Non-pigmented ciliary epithelial cell (primary cell): Measurements from ENCODE around the gene C9.
A peak's percentile ranks its signal among the peaks of the same experiment; 100 is the strongest.
"Not testable (repeated sequence)": the region's sequence is repeated elsewhere in the genome, so short reads cannot be mapped to it uniquely, and the experiment has no call there.

Source experiments
- DNase-seq: peaks from one replicate; pipeline ENCODE4 v3.0.0-alpha.2; 2010; ENCODE audit warnings: low read depth

The C9 gene

DNA sequence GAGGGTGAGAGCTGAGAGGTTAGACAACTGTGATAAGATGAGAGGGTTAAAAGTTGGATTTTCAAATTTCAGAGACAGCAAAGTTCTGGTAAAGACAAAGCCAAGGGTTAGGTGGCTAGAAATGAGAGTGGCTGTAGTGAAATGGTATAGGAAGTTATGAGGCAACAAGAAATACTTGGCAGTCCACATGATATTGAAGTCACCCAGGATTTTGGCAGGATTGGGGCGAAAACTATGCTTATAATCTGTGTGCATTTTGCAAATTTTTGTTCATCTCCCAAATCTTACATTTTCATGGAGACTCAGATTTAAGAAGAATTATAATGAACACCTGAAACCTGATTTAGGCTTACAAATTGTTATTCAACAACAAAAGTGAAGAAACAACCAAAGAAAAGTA, 35.6 kb downstream of the C9 start:
- no peak for DNase-seq

DNA sequence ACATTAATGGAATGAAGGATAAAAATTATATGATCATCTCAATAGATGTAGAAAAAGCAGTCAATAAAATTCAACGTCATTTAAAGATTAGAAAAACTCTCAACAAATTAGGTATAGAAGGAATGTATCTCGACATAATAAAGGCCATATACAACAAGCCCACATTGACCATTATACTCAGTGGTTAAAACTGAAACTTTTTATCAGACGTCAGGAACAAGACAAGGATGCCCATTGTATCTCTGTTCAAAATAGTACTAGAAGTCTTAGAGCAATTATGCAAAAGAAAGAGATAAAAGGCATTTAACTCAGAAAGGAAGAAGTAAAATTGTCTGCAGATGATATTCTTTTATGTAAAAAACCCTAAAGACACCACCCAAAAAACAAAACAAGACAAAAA, 40.8 kb downstream of the C9 start:
- no peak for DNase-seq

GRCh38 chr5:39319395-39319794, 44.9 kb downstream of the C9 start:
- no peak for DNase-seq

DNA sequence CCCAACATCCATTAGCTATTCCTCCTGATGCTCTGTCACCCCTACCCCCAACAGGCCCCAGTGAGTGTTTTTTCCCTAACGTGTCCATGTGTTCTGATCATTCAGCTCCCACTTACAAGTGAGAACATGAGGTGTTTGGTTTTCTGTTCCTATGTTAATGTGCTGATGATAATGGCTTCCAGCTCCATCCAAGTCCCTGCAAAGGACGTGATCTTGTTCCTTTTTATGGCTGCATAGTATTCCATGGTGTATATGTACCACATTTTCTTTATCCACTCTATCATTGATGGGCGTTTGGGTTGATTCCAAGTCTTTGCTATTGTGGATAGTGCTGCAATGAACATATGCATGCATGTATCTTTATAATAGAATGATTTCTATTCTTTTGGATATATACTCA, 47.8 kb downstream of the C9 start:
- not testable (repeated sequence) for DNase-seq

DNA sequence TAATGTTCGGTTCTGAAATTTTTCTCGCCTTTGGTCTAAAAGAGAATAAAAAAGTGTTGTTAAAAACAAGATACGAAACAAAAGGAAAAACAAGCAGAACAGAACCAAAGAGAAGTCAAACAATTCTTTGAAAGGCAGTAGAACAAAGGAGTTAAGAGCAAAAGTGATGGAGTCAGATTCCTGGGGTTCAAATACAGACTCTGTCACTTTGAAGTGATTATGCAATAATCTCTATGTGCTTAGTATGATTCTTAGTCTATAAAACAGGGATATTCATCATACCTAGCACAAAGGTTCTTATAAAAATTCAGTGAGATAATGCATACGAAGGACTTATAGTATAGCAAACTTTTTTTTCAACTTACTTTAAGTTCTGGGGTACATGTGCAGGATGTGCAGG, 48.3 kb downstream of the C9 start:
- DNase-seq, result no peak

- DNase-seq, result no peak
Measured at GRCh38 chr5:39314591-39314990, 49.7 kb downstream of the C9 start.

- no peak for DNase-seq
Measured at GRCh38 chr5:39309534-39309933, 54.8 kb downstream of the C9 start.

GRCh38 chr5:39302472-39302871, 61.8 kb downstream of the C9 start:
- DNase-seq, result no peak

- DNase-seq, result no peak
Measured at GRCh38 chr5:39301406-39301805, 62.9 kb downstream of the C9 start.

DNA sequence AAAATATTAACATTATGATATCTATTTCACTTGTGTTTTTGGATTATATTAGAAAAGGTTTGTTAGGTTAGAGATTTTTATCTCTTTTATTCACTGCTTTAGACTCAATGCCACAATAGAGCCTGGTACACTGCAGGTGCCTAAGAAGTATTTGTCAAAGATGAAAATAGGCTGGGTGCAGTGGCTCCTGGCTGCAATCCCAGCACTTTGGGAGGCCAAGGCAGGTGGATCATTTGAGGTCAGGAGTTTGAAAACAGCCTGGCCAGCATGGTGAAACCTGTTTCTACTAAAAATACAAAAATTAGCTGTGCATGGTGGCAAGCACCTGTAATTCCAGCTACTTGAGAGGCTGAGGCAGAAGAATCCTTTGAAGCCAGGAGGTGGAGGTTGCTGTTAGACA, 64.3 kb downstream of the C9 start:
- DNase-seq, result no peak

DNA sequence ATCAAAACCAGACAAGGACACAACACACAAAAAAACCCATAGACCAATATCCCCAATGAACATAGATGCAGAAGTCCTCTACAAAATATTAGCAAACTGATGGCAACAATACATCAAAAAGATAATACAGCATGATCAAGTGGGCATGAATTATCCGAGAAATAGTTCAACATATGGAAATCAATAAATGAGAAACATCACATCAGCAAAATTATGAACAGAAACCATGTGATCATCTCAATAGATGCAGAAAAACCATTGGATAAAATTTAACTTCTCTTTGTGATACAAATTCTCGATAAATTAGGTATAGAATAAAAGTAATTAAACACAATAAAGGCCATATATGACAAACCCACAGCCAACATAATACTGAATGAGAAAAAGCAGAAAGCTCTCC, 69.6 kb downstream of the C9 start:
- DNase-seq, result no peak

DNA sequence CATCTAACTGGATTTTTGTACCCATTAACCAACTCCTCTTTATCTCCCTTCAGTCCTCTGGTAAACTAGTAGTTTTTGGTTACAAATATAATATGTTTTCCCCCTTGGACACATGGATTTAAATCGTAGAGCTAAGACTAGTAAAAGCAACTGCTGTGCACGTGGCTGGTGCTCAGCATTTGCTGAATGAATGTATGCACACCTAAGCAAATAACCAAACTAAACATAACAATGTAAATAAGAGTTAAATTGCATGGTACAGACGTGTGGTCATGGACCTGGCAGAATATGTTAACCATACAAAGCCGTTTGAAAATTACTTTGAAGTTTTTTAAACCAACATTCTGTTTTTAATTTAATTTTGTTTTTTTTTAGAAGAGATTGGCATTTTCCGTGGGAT, 79.7 kb downstream of the C9 start:
- DNase-seq, result no peak

GRCh38 chr5:39283231-39283818, 81.0 kb downstream of the C9 start:
- DNase-seq, result peak; percentile 35

- no peak for DNase-seq
Measured at GRCh38 chr5:39282561-39282960, 81.7 kb downstream of the C9 start.

GRCh38 chr5:39275865-39276264, 88.4 kb downstream of the C9 start:
- DNase-seq, result not testable (repeated sequence)

DNA sequence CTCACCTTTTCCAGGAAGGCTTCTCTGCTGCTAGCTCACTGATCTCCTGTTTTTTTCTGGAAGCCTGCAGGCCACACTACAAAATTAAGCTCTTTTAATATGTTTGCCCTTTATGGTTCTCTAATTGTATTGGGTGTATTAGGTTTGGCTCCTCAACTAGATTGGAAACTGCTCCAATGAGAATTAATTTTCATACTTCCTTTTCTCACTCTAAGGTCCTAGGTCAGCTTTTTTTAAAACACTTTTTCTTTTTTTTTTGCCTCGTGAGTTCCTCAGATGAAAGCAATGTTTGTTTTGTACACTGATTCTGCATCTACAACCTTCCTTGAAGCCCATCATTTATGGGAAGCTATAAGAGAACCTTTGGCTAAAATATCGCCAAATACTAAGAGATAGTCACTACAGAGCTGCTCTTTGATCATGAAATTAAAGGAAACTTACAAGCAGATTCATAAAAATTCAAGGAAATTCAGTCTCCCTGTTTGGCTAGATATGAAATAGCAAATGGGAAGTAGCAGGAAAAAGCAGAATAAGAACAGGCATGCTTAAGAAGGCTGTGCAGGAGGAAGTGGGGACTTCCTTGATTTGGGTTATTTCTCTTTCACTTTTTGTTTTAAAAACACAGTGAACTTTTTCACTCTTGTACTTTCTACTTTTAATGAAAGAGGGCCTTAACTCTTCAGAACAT, 89.8 kb downstream of the C9 start:
- DNase-seq, result no peak

DNA sequence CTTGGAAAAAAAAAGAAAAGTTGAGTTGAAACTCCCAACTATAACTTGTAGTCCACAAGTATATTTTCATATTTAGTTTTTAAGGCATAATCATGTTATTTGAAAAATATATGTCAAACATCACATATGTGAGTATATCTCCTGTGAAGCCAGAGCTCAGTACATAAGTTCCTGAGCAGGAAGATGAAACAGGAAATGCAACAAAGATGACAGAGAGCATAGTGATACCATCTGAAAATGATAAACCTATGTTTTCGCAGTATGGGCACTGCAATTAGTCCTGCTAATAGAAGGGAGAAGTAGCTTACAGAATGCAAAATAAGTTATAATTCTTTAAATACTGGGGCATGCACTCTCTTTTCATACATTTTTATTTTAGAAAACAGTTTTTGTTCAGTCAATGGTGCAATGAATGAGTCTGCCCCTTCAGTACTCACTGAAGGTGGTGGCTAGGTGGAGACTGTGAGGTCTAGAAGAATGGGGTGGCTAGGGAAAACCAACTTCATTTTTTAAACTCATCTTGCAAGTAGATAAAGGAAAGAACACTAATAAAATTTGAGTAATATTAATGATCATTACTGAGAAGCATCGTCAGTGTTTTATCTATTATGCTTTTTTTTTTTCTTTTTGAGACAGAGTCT, 90.9 kb downstream of the C9 start:
- DNase-seq, result no peak

DNA sequence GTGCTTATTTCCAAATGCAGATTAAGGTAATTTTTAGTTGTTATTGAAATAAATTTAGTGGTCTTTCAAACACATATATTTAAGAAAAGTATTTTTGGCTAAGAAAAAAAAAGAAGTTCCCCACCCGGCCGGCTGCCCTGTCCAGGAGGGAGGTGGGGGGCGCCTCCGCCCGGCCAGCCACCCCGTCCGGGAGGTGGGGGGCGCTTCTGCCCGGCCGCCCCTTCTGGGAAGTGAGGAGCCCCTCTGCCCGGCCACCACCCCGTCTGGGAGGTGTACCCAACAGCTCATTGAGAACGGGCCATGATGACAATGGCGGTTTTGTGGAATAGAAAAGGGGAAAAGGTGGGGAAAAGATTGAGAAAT, 91.4 kb downstream of the C9 start:
- DNase-seq, result not testable (repeated sequence)

DNA sequence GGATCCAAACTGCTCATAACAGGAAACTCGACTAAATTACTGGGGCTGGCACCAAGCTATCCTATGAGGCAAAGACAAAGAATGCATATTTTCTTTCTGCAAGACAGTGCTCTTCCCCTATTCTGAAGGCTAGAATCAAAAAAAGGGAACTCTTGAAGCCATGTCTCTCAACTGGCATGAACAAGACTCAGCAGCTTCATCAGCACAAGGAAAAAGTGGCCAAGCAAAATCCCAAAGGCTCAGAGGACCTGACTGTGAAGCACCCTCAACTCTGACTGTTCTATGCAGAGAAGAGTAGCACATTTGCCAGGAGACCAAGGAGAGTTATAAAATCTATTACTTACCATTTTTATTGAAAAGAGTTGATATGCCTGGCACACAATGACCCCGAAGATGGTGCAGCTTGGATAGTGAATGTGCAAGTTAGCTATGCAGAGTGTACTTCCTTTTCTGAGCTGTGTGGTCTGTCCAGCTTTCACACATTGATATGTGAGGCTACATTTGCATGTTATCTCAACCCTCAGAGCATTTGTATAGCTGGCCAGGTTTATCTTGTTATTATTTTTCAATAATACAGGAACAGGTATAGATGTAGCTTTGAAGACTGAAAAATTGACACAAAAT, 94.0 kb downstream of the C9 start:
- no peak for DNase-seq

- no peak for DNase-seq
Measured at GRCh38 chr5:39267186-39267585, 97.1 kb downstream of the C9 start.

GRCh38 chr5:39266442-39266841, 97.9 kb downstream of the C9 start:
- no peak for DNase-seq

GRCh38 chr5:39264528-39264927, 99.8 kb downstream of the C9 start:
- DNase-seq, result no peak

- DNase-seq, result no peak
Measured at GRCh38 chr5:39262981-39263380, 101.3 kb downstream of the C9 start.
